A549 (cell line): ENCODE data around the gene PANK2. TPM values are rescaled to one million over a fixed set of nuclear protein-coding genes. Genes with fewer than 3 reads are reported as not detected.

Experiments
- ATAC-seq, 2 experiments: fragments of 200-7000 bp in 1 of 2; fragments of >200 bp in 1 of 2; cut with Nextera tagmentation in 1 of 2; cut with Tn5 transposase in 1 of 2; 3 replicates each; pipeline versions ENCODE4 v1.8.0 to v1.9.1; 2018 to 2020; ENCODE audit warnings: mild to moderate bottlenecking in 1 of 2, moderate library complexity in 1 of 2
- CTCF ChIA-PET: fragments of 300-600 bp; sonication (Branson Sonifier 250); formaldehyde crosslinking; extraction: SDS; loops from one replicate; lab custom pipeline; 2021; ENCODE audit warnings: antibody characterized with exemption, inconsistent platforms; lab: Yijun Ruan, JAX
- POLR2A ChIA-PET: fragments of 350-600 bp; formaldehyde crosslinking; extraction: SDS; loops from one replicate; lab custom pipeline; 2021; ENCODE audit warnings: antibody characterized with exemption, inconsistent platforms; lab: Yijun Ruan, JAX
- DNase-seq, 2 experiments: peaks; one replicate each; pipeline versions ENCODE4 v3.0.0 to v3.0.0-alpha.2; 2011 to 2016; ENCODE audit warnings: low read depth in 1 of 2, low spot score in 1 of 2
- FAIRE-seq: peaks from 2 replicates; lab custom pipeline; 2011; peaks lifted over from hg19 to GRCh38; lab: Jason Lieb, UNC
- H3K27ac ChIP-seq, 2 experiments: fragments of >200 bp; sonication (Bioruptor Twin); formaldehyde crosslinking; 3 replicates each; pipeline ENCODE4 v1.5.1; 2016 to 2017
- H3K4me1 ChIP-seq: fragments of >200 bp; sonication (Bioruptor Twin); formaldehyde crosslinking; 3 replicates; pipeline ENCODE4 v1.6.1; 2016
- H3K4me2 ChIP-seq: fragments of >200 bp; sonication (Bioruptor Twin); formaldehyde crosslinking; 3 replicates; pipeline ENCODE4 v1.6.1; 2016
- H3K4me3 ChIP-seq: fragments of >200 bp; sonication (Bioruptor Twin); formaldehyde crosslinking; 3 replicates; pipeline ENCODE4 v1.5.1; 2016
- H3K9me3 ChIP-seq: fragments of >200 bp; sonication (Bioruptor Twin); formaldehyde crosslinking; 3 replicates; pipeline ENCODE4 v1.6.1; 2016
- BHLHE40 ChIP-seq: IDR thresholded peaks from 2 replicates; pipeline ENCODE4 v1.6.1; 2012; ENCODE audit warnings: low read depth, low read length, inconsistent platforms
- CHD2 ChIP-seq: fragments of 150-350 bp; IDR thresholded peaks from 2 replicates; pipeline ENCODE4 v1.6.1; 2014; ENCODE audit warnings: low read length; ENCODE audit not compliant: partially characterized antibody
- EHF ChIP-seq: fragments of 250-450 bp; sonication (Bioruptor Pico); IDR thresholded peaks from 2 replicates; pipeline ENCODE4 v1.5.0; 2020; ENCODE audit warnings: mild to moderate bottlenecking
- EHMT2 ChIP-seq: fragments of 200-600 bp; sonication (generic); IDR thresholded peaks from 2 replicates; pipeline ENCODE4 v1.6.1; 2016; ENCODE audit warnings: antibody characterized with exemption, low read depth, mild to moderate bottlenecking, moderate library complexity
- EP300 ChIP-seq, 2 experiments: fragments of >200 bp; sonication (Bioruptor Twin); formaldehyde crosslinking; IDR thresholded peaks; 2 replicates in 1 of 2; 3 replicates in 1 of 2; pipeline ENCODE4 v1.6.1; 2016 to 2017
- ESRRA ChIP-seq: fragments of 150-350 bp; IDR thresholded peaks from 2 replicates; pipeline ENCODE4 v1.6.1; 2014; ENCODE audit warnings: mild to moderate bottlenecking, low read length, borderline replicate concordance
- FOSB ChIP-seq: fragments of 250-450 bp; sonication (Bioruptor Pico); IDR thresholded peaks from 2 replicates; pipeline ENCODE4 v1.5.0; 2020; ENCODE audit warnings: mild to moderate bottlenecking, moderate library complexity
- FOSL2 ChIP-seq, 2 experiments: fragments of 450-650 bp in 1 of 2; fragments of >200 bp in 1 of 2; sonication (Bioruptor Twin) in 1 of 2; formaldehyde crosslinking; IDR thresholded peaks; 2 replicates each; pipeline versions ENCODE4 v1.5.0 to v1.6.1; 2016 to 2020; ENCODE audit warnings: mild to moderate bottlenecking in 1 of 2, moderate library complexity in 1 of 2
- FOXS1 ChIP-seq: fragments of 250-450 bp; sonication (Bioruptor Pico); IDR thresholded peaks from 2 replicates; pipeline ENCODE4 v1.5.0; 2020; ENCODE audit warnings: mild to moderate bottlenecking, moderate library complexity
- HEYL ChIP-seq: fragments of 250-450 bp; sonication (Bioruptor Pico); IDR thresholded peaks from 2 replicates; pipeline ENCODE4 v1.8.0; 2021; ENCODE audit warnings: mild to moderate bottlenecking, moderate library complexity
- HOXB13 ChIP-seq: fragments of 250-450 bp; sonication (Bioruptor Pico); IDR thresholded peaks from 2 replicates; pipeline ENCODE4 v1.5.0; 2020; ENCODE audit warnings: low read depth, mild to moderate bottlenecking, moderate library complexity
- JUN ChIP-seq, 2 experiments: fragments of >200 bp; sonication (Bioruptor Twin); formaldehyde crosslinking; IDR thresholded peaks; 2 replicates in 1 of 2; 3 replicates in 1 of 2; pipeline ENCODE4 v1.6.1; 2016 to 2017
- KDM5A ChIP-seq: fragments of 200-600 bp; sonication (generic); IDR thresholded peaks from 2 replicates; pipeline ENCODE4 v1.6.1; 2016; ENCODE audit warnings: antibody characterized with exemption, mild to moderate bottlenecking
- POLR2A ChIP-seq: IDR thresholded peaks from 2 replicates; pipeline ENCODE4 v1.6.1; 2012; ENCODE audit warnings: mild to moderate bottlenecking, low read length
- RAD21 ChIP-seq, 2 experiments: fragments of >200 bp in 1 of 2; sonication (Bioruptor Twin) in 1 of 2; formaldehyde crosslinking in 1 of 2; IDR thresholded peaks in 1 of 2; conservative IDR thresholded peaks in 1 of 2; 2 replicates in 1 of 2; 3 replicates in 1 of 2; pipeline ENCODE4 v1.6.1; 2012 to 2018; ENCODE audit warnings: inconsistent platforms in 1 of 2
- RARB ChIP-seq: fragments of 250-450 bp; sonication (Bioruptor Pico); IDR thresholded peaks from 2 replicates; pipeline ENCODE4 v1.8.0; 2021; ENCODE audit warnings: mild to moderate bottlenecking, moderate library complexity
- TP53 ChIP-seq: fragments of 250-450 bp; sonication (Bioruptor Pico); IDR thresholded peaks from 2 replicates; pipeline ENCODE4 v1.5.0; 2021; ENCODE audit warnings: mild to moderate bottlenecking, moderate library complexity
- WGBS: methylation state at CpG from one replicate; pipeline ENCODE4 v1.1.6; 2017; ENCODE audit errors: missing lambda C conversion rate; 5-methylcytosine and 5-hydroxymethylcytosine counted together
- polyA plus RNA-seq, 4 experiments: library from polyadenylated mRNA; depleted of rRNA in 3 of 4; stranded (reverse); fragments of >200 nt; fragmentation: RNase III in 1 of 4; extraction: RNeasy Plus Mini Kit Qiagen cat#74134 plus additional on column Dnase treatment in 1 of 4; gene quantifications; 2 replicates in 3 of 4; 3 replicates in 1 of 4; pipeline ENCODE4 v1.2.3, GENCODE V29; 2011 to 2017
- TF ChIP-seq, protein P1 (sequence below): fragments of 250-450 bp; sonication (Bioruptor Pico); IDR thresholded peaks from 2 replicates; pipeline ENCODE4 v1.5.0; 2020; ENCODE audit warnings: low read depth, mild to moderate bottlenecking, moderate library complexity
- TF ChIP-seq, protein P2 (sequence below): IDR thresholded peaks from 2 replicates; pipeline ENCODE4 v1.6.1; 2012
- TF ChIP-seq, protein P3 (sequence below): fragments of >200 bp; sonication (Bioruptor Twin); formaldehyde crosslinking; IDR thresholded peaks from 2 replicates; pipeline ENCODE4 v1.6.1; 2016
- TF ChIP-seq, protein P4 (sequence below): fragments of 150-350 bp; IDR thresholded peaks from 2 replicates; pipeline ENCODE4 v1.6.1; 2014; ENCODE audit warnings: low read depth, mild to moderate bottlenecking, low read length

Gene PANK2
- polyA plus RNA-seq, 2 of the 4 experiments (the other 2 are of a cell fraction): 44.6 to 45.9 TPM

DNA sequence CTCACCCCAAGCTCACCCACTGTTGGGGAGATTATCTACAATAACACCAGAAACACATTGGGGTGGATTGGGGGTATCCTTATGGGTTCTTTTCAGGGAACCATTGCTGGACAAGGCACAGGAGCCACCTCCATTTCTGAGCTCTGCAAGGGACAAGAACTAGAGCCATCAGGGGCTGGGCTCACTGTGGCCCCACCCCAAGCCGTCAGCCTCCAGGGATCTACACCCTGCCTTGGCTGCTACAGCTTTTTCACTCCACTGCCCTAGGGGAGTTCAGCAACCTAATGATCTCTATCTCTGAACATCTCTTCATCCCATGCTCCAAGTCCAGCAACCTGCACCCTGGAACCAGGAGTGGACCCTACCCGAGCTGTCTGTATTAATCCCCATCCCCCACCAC is 21.4 kb upstream of the PANK2 start:
- FAIRE-seq (no peak), DNase-seq (no peak), ATAC-seq (no peak; a peak in 1 of 6 replicates)
- Histone ChIP-seq H3K27ac (no peak overlapping the region), H3K4me1 (0 out of 3 replicates have a peak, but pooled peaks cover 3% of the 10 kb centered on the region), H3K4me2 (no peak overlapping the region), H3K9me3 (no peaks in the 10 kb centered on the region), H3K4me3 (no peak overlapping the region)
- CTCF ChIA-PET: interaction anchor here (0.6 to 9.5 kb wide), 13 partner anchors 8 to 225 kb away, joined by 3 to 95 read pairs (median 3); partner anchors contain the start of gene AP5S1
- POLR2A ChIA-PET: interaction anchor here (1.4 to 1.5 kb wide), 2 partner anchors 13 to 17 kb away, joined by 4 read pairs; no protein-coding TSS in a partner anchor
- WGBS: 66% methylated on average over 2 of the region's 2 CpGs
- no peak for TF ChIP-seq JUN (IDR thresholded peaks at IDR 0.05)
- no peak for TF ChIP-seq RARB
- TF ChIP-seq, protein P1, sequence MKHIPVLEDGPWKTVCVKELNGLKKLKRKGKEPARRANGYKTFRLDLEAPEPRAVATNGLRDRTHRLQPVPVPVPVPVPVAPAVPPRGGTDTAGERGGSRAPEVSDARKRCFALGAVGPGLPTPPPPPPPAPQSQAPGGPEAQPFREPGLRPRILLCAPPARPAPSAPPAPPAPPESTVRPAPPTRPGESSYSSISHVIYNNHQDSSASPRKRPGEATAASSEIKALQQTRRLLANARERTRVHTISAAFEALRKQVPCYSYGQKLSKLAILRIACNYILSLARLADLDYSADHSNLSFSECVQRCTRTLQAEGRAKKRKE (CRISPR knock-in tag): no peak
- no peak for TF ChIP-seq KDM5A
- no peak for TF ChIP-seq POLR2A
- TF ChIP-seq, protein P2, sequence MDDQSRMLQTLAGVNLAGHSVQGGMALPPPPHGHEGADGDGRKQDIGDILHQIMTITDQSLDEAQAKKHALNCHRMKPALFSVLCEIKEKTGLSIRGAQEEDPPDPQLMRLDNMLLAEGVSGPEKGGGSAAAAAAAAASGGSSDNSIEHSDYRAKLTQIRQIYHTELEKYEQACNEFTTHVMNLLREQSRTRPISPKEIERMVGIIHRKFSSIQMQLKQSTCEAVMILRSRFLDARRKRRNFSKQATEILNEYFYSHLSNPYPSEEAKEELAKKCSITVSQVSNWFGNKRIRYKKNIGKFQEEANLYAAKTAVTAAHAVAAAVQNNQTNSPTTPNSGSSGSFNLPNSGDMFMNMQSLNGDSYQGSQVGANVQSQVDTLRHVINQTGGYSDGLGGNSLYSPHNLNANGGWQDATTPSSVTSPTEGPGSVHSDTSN: no peak
- TF ChIP-seq FOSB (CRISPR knock-in tag): no peak
- TF ChIP-seq CHD2: no peak
- no peak for TF ChIP-seq FOSL2 (IDR thresholded peaks at IDR 0.05)
- no peak for TF ChIP-seq FOSL2 (CRISPR knock-in tag; IDR thresholded peaks at IDR 0.05)
- TF ChIP-seq, protein P3, sequence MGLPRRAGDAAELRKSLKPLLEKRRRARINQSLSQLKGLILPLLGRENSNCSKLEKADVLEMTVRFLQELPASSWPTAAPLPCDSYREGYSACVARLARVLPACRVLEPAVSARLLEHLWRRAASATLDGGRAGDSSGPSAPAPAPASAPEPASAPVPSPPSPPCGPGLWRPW: no peak
- no peak for TF ChIP-seq EHMT2
- no peak for TF ChIP-seq BHLHE40
- TF ChIP-seq ESRRA: no peak
- no peak for TF ChIP-seq TP53
- TF ChIP-seq EHF: no peak
- TF ChIP-seq FOXS1: no peak
- no peak for TF ChIP-seq HOXB13 (CRISPR knock-in tag)

DNA sequence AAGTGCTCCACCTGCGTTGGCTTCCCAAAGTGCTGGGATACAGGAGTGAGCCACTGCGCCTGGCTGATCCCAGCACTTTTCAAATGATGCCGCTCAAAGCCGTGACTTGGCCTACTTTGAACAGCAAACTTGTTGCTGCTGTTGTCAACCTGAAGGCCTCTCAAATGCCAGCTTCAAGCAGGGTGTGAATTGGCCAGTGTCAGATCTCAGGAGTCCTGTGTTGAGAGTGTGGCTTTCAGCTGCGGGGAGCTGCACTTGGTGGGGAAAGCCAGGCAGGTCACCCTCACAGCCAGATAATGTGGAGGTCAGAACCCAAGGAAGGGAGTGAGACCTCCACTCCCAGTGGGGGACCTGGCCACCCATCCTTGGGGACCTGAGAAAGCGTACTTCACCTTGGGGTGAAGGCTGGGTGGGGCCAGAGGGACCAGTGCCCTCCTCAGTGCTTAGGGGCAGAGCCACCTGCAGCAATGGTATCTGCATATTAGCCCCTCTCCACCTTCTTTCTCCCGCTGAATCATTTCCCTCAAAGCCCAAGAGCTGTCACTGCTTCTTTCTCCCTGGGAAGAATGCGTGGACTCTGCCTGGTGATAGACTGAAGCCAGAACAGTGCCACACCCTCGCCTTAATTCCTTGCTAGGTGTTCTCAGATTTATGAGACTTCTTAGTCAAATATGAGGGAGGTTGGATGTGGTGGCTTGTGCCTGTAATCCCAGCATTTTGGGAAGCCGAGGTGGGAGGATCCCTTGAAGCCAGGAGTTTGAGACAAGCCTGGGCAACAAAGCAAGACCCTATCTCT is 19.1 kb upstream of the PANK2 start:
- 0 out of 3 replicates have a peak, but pooled peaks cover 3% of the 10 kb centered on the region for H3K4me1 ChIP-seq
- no peaks in the 10 kb centered on the region for H3K9me3 ChIP-seq
- no peak for TF ChIP-seq HEYL (CRISPR knock-in tag)
- TF ChIP-seq, protein P4, sequence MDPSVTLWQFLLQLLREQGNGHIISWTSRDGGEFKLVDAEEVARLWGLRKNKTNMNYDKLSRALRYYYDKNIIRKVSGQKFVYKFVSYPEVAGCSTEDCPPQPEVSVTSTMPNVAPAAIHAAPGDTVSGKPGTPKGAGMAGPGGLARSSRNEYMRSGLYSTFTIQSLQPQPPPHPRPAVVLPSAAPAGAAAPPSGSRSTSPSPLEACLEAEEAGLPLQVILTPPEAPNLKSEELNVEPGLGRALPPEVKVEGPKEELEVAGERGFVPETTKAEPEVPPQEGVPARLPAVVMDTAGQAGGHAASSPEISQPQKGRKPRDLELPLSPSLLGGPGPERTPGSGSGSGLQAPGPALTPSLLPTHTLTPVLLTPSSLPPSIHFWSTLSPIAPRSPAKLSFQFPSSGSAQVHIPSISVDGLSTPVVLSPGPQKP: no peak
- no peak for TF ChIP-seq EP300 (IDR thresholded peaks at IDR 0.05)
- no peak for TF ChIP-seq RAD21 (conservative IDR thresholded peaks at IDR 0.05 in 1 of 2, IDR thresholded peaks at IDR 0.05 in 1 of 2)
- no peak for TF ChIP-seq TP53
- no peak for TF ChIP-seq FOSL2 (IDR thresholded peaks at IDR 0.05)
- TF ChIP-seq FOSL2 (CRISPR knock-in tag; IDR thresholded peaks at IDR 0.05): no peak
- TF ChIP-seq, protein P2: no peak
- no peak overlapping the region for H3K27ac ChIP-seq
- no peak for DNase-seq
- POLR2A ChIA-PET: interaction anchor here (0.6 kb wide), 1 partner anchor 10 kb away, joined by 4 read pairs; no protein-coding TSS in a partner anchor
- no peak overlapping the region for H3K4me3 ChIP-seq
- ATAC-seq: no peak
- CTCF ChIA-PET: interaction anchor here (1.1 to 9.5 kb wide), 4 partner anchors 15 to 102 kb away, joined by 3 to 95 read pairs (median 14); partner anchors contain the start of genes ADISSP and AP5S1
- 95% methylated on average over 10 of the region's 10 CpGs for WGBS
- FAIRE-seq: no peak
- no peak overlapping the region for H3K4me2 ChIP-seq
